Measurements from ENCODE around the gene DDX23. TPM values are rescaled to one million over a fixed set of nuclear protein-coding genes. Genes with fewer than 3 reads are reported as not detected.

DDX23 gene
- total RNA-seq, 1 experiment from 2014 or later: 135 TPM

- no TSS peak for BruUV-seq (replicated peaks)
- Histone ChIP-seq H3K27ac (ENCODE audit: low read depth, low read length, poor library complexity, severe bottlenecking) (no peak overlapping the region), H3K4me3 (ENCODE audit: low read depth, low read length, poor library complexity, severe bottlenecking) (no peak overlapping the region), H3K36me3 (ENCODE audit: insufficient read depth, low read length, poor library complexity, severe bottlenecking) (peaks cover 20% of the 10 kb centered on the region), H3K4me1 (ENCODE audit: insufficient read depth, low read length, poor library complexity, severe bottlenecking) (peaks cover 10% of the 10 kb centered on the region), H3K27me3 (replicated peaks; ENCODE audit: insufficient read depth, low read depth, low read length, poor library complexity) (no peaks in the 10 kb centered on the region), H3K9me3 (ENCODE audit: low read depth, low read length, poor library complexity, severe bottlenecking) (no peaks in the 10 kb centered on the region)
- TF ChIP-seq EZH2 (IDR thresholded peaks at IDR 0.05; ENCODE audit: borderline replicate concordance, low read depth, low read length, poor library complexity, severe bottlenecking) (no peak), CTCF (conservative IDR thresholded peaks at IDR 0.05; ENCODE audit: low read depth, low read length) (no peak)
- no peak for DNase-seq (ENCODE audit: low spot score)
- POLR2A ChIA-PET (ENCODE audit: low non-redundant PET): no interaction called here
- CTCF ChIA-PET: no interaction called here
- intact Hi-C loops (cut with micrococcal nuclease; ENCODE audit: unreplicated experiment): no loop called here
Measured at GRCh38 chr12:48823281-48823680, 28.7 kb downstream of the DDX23 start.

GRCh38 chr12:48822711-48823110, 29.3 kb downstream of the DDX23 start:
- BruUV-seq (replicated peaks): no TSS peak

GRCh38 chr12:48822139-48822538, 29.8 kb downstream of the DDX23 start:
- no peak overlapping the region for H3K4me3 ChIP-seq (ENCODE audit: low read depth, low read length, poor library complexity, severe bottlenecking)
- intact Hi-C loops (cut with micrococcal nuclease; ENCODE audit: unreplicated experiment): no loop called here
- no peaks in the 10 kb centered on the region for H3K27me3 ChIP-seq (replicated peaks; ENCODE audit: insufficient read depth, low read depth, low read length, poor library complexity)
- BruUV-seq (replicated peaks): no TSS peak
- TF ChIP-seq EZH2 (IDR thresholded peaks at IDR 0.05; ENCODE audit: borderline replicate concordance, low read depth, low read length, poor library complexity, severe bottlenecking): no peak
- no peak for TF ChIP-seq CTCF (conservative IDR thresholded peaks at IDR 0.05; ENCODE audit: low read depth, low read length)
- H3K9me3 ChIP-seq (ENCODE audit: low read depth, low read length, poor library complexity, severe bottlenecking): no peaks in the 10 kb centered on the region
- no peak for DNase-seq (ENCODE audit: low spot score)
- H3K36me3 ChIP-seq (ENCODE audit: insufficient read depth, low read length, poor library complexity, severe bottlenecking): peaks cover 9% of the 10 kb centered on the region
- H3K27ac ChIP-seq (ENCODE audit: low read depth, low read length, poor library complexity, severe bottlenecking): no peak overlapping the region
- ChIA-PET POLR2A (ENCODE audit: low non-redundant PET) (no interaction called here), CTCF (no interaction called here)
- peaks cover 10% of the 10 kb centered on the region for H3K4me1 ChIP-seq (ENCODE audit: insufficient read depth, low read length, poor library complexity, severe bottlenecking)

More at GRCh38 chr12:48822711-48823110, 29.3 kb downstream of the DDX23 start:
- Histone ChIP-seq H3K27me3 (replicated peaks; ENCODE audit: insufficient read depth, low read depth, low read length, poor library complexity) (no peaks in the 10 kb centered on the region), H3K4me3 (ENCODE audit: low read depth, low read length, poor library complexity, severe bottlenecking) (no peak overlapping the region), H3K36me3 (ENCODE audit: insufficient read depth, low read length, poor library complexity, severe bottlenecking) (peaks cover 15% of the 10 kb centered on the region), H3K4me1 (ENCODE audit: insufficient read depth, low read length, poor library complexity, severe bottlenecking) (peaks cover 10% of the 10 kb centered on the region), H3K27ac (ENCODE audit: low read depth, low read length, poor library complexity, severe bottlenecking) (no peak overlapping the region), H3K9me3 (ENCODE audit: low read depth, low read length, poor library complexity, severe bottlenecking) (no peaks in the 10 kb centered on the region)
- DNase-seq (ENCODE audit: low spot score): no peak
- no peak for TF ChIP-seq CTCF (conservative IDR thresholded peaks at IDR 0.05; ENCODE audit: low read depth, low read length)
- TF ChIP-seq EZH2 (IDR thresholded peaks at IDR 0.05; ENCODE audit: borderline replicate concordance, low read depth, low read length, poor library complexity, severe bottlenecking): no peak
- intact Hi-C loops (cut with micrococcal nuclease; ENCODE audit: unreplicated experiment): no loop called here
- ChIA-PET POLR2A (ENCODE audit: low non-redundant PET) (no interaction called here), CTCF (no interaction called here)
